DND-41 (cell line): Measurements from ENCODE around the gene RNASE4.

Experiments
- EZH2 ChIP-seq: IDR thresholded peaks from 3 replicates; pipeline ENCODE4 v1.6.1; 2012; ENCODE audit warnings: borderline replicate concordance, low read depth, mild to moderate bottlenecking, moderate library complexity, low read length, inconsistent platforms; ENCODE audit not compliant: severe bottlenecking
- TF ChIP-seq, protein P1 (sequence below): IDR thresholded peaks from 2 replicates; pipeline ENCODE4 v1.5.1; 2012; ENCODE audit warnings: borderline replicate concordance, low read length, moderate library complexity, mild to moderate bottlenecking; ENCODE audit not compliant: poor library complexity, severe bottlenecking; ENCODE audit errors: extremely low read depth

DNA sequence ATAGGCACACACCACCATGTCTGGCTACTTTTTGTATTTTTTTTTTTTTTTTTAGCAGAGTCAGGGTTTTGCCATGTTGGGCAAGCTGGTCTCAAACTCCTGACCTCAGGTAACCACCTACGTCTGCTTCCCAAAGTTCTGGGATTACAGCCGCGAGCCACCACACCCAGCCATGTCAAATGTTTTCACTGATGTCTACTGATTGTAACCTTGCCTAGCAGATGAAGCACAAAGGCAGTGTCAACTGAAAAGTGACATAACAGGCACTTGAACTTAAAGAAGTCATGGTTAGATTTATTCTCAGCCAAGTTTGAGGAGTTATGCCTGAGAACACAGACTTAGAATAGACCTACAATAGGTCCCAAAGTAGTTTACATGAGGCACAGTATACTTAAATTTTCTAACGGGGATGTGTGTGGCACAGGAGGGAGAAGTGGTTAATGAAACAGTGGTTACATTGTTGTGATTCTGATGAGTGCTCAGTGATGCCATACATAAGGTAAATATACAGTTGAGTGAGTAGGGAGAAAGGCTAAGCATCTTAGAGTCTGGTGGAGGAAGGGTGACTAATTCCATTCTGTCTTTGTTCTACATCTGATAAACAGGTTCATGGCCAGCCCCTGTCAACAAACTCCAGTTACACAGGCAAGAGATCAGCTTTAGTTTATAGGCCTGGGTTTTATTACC, 12.6 kb upstream of the RNASE4 start:
- TF ChIP-seq EZH2 = no peak
- TF ChIP-seq, protein P1, sequence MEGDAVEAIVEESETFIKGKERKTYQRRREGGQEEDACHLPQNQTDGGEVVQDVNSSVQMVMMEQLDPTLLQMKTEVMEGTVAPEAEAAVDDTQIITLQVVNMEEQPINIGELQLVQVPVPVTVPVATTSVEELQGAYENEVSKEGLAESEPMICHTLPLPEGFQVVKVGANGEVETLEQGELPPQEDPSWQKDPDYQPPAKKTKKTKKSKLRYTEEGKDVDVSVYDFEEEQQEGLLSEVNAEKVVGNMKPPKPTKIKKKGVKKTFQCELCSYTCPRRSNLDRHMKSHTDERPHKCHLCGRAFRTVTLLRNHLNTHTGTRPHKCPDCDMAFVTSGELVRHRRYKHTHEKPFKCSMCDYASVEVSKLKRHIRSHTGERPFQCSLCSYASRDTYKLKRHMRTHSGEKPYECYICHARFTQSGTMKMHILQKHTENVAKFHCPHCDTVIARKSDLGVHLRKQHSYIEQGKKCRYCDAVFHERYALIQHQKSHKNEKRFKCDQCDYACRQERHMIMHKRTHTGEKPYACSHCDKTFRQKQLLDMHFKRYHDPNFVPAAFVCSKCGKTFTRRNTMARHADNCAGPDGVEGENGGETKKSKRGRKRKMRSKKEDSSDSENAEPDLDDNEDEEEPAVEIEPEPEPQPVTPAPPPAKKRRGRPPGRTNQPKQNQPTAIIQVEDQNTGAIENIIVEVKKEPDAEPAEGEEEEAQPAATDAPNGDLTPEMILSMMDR = no peak
